GM12878 (cell line): ENCODE measurements around the gene PDXP. TPM values are rescaled to one million over a fixed set of nuclear protein-coding genes. Genes with fewer than 3 reads are reported as not detected.

Experiments
- IRF3 ChIP-seq: fragments of 450-650 bp; IDR thresholded peaks from 2 replicates; pipeline ENCODE4 v1.6.1; 2014; ENCODE audit warnings: mild to moderate bottlenecking
- MAX ChIP-seq: IDR thresholded peaks from 2 replicates; pipeline ENCODE4 v1.6.1; 2012; ENCODE audit warnings: low read depth, low read length, improper control_type of control experiment
- MYC ChIP-seq: IDR thresholded peaks from 2 replicates; pipeline ENCODE4 v1.6.1; 2011; ENCODE audit warnings: mild to moderate bottlenecking, low read length, moderate library complexity, inconsistent platforms; ENCODE audit not compliant: insufficient read depth, insufficient replicate concordance, insufficient read length, severe bottlenecking
- NFYB ChIP-seq: IDR thresholded peaks from 2 replicates; pipeline ENCODE4 v1.6.1; 2011; ENCODE audit warnings: low read depth, mild to moderate bottlenecking, low read length, improper control_type of control experiment, moderate library complexity; ENCODE audit not compliant: insufficient read depth
- POLR2AphosphoS2 ChIP-seq: IDR thresholded peaks from 2 replicates; pipeline ENCODE4 v1.6.1; 2011; ENCODE audit warnings: low read depth, mild to moderate bottlenecking, low read length, improper control_type of control experiment, moderate library complexity
- RFX5 ChIP-seq: IDR thresholded peaks from 2 replicates; pipeline ENCODE4 v1.6.1; 2011; ENCODE audit warnings: low read depth, low read length, improper control_type of control experiment
- SMC3 ChIP-seq: IDR thresholded peaks from 2 replicates; pipeline ENCODE4 v1.6.1; 2011; ENCODE audit warnings: low read length, improper control_type of control experiment, borderline replicate concordance
- SPI1 ChIP-seq: IDR thresholded peaks from 2 replicates; pipeline ENCODE4 v1.6.1; 2011; ENCODE audit warnings: low read depth, mild to moderate bottlenecking, low read length, moderate library complexity, borderline replicate concordance; ENCODE audit not compliant: insufficient read depth
- WRNIP1 ChIP-seq: IDR thresholded peaks from 2 replicates; pipeline ENCODE4 v1.6.1; 2011; ENCODE audit warnings: low read depth, low read length, improper control_type of control experiment, borderline replicate concordance
- ZNF207 ChIP-seq: fragments of 450-650 bp; IDR thresholded peaks from 2 replicates; pipeline ENCODE4 v1.6.1; 2014; ENCODE audit warnings: antibody characterized with exemption, mild to moderate bottlenecking, borderline replicate concordance
- ZNF622 ChIP-seq: fragments of 450-650 bp; IDR thresholded peaks from 2 replicates; pipeline ENCODE4 v1.6.1; 2017; ENCODE audit warnings: mild to moderate bottlenecking, inconsistent platforms
- ZSCAN29 ChIP-seq: fragments of 450-650 bp; IDR thresholded peaks from 2 replicates; pipeline ENCODE4 v1.6.1; 2017; ENCODE audit warnings: mild to moderate bottlenecking, moderate library complexity
- polyA plus RNA-seq, 11 experiments: library from polyadenylated mRNA; depleted of rRNA in 4 of 11; unstranded in 6 of 11; stranded (reverse) in 5 of 11; fragments of >200 nt; fragmentation: Nextera tagmentation in 4 of 11; fragmentation: Illumina TruSeq in 1 of 11; extraction: Ambion mirVana in 4 of 11; extraction: Trizol in 1 of 11; gene quantifications; 1 replicate in 1 of 11; 2 replicates in 10 of 11; pipeline versions ENCODE4 v1.2.1 to v1.2.3, GENCODE V29; 2011 to 2016; ENCODE audit warnings: inconsistent platforms in 2 of 11, missing spikeins in 2 of 11, low read depth in 1 of 11
- total RNA-seq, 4 experiments: library from RNA; depleted of rRNA in 3 of 4; stranded (reverse); fragments of >200 nt in 3 of 4; fragmentation: Illumina TruSeq in 1 of 4; extraction: Trizol in 1 of 4; gene quantifications; 2 replicates each; pipeline versions ENCODE4 v1.2.1 to v1.2.3, GENCODE V29; 2013 to 2021
- TF ChIP-seq, protein P1 (sequence below): fragments of 450-650 bp; IDR thresholded peaks from 2 replicates; pipeline ENCODE4 v1.6.1; 2017; ENCODE audit warnings: mild to moderate bottlenecking, moderate library complexity

The PDXP gene
- total and polyA plus RNA-seq, 10 of the 15 experiments (the other 5 are each of a cell fraction or from before 2014, with no cell fraction given), result 4.4 to 56.7 (median 34.6) TPM

GRCh38 chr22:37675930-37676735 lies 17.6 kb downstream of the PDXP start (continued):
- TF ChIP-seq, protein P1, sequence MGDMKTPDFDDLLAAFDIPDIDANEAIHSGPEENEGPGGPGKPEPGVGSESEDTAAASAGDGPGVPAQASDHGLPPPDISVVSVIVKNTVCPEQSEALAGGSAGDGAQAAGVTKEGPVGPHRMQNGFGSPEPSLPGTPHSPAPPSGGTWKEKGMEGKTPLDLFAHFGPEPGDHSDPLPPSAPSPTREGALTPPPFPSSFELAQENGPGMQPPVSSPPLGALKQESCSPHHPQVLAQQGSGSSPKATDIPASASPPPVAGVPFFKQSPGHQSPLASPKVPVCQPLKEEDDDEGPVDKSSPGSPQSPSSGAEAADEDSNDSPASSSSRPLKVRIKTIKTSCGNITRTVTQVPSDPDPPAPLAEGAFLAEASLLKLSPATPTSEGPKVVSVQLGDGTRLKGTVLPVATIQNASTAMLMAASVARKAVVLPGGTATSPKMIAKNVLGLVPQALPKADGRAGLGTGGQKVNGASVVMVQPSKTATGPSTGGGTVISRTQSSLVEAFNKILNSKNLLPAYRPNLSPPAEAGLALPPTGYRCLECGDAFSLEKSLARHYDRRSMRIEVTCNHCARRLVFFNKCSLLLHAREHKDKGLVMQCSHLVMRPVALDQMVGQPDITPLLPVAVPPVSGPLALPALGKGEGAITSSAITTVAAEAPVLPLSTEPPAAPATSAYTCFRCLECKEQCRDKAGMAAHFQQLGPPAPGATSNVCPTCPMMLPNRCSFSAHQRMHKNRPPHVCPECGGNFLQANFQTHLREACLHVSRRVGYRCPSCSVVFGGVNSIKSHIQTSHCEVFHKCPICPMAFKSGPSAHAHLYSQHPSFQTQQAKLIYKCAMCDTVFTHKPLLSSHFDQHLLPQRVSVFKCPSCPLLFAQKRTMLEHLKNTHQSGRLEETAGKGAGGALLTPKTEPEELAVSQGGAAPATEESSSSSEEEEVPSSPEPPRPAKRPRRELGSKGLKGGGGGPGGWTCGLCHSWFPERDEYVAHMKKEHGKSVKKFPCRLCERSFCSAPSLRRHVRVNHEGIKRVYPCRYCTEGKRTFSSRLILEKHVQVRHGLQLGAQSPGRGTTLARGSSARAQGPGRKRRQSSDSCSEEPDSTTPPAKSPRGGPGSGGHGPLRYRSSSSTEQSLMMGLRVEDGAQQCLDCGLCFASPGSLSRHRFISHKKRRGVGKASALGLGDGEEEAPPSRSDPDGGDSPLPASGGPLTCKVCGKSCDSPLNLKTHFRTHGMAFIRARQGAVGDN, result no peak
- TF ChIP-seq WRNIP1 (0 out of 2 replicates have a peak, but pooled peaks have one; percentile 24), ZNF207 (no peak), MAX (no peak; the same call in 1 of the 2 replicates), MYC (no peak), RFX5 (no peak), NFYB (no peak), ZSCAN29 (no peak), SMC3 (no peak), SPI1 (peak; percentile 26; the same call in 1 of the 2 replicates), IRF3 (no peak), POLR2AphosphoS2 (no peak), ZNF622 (no peak)
